GM12874 (cell line): ENCODE results near the gene WDR48.

Experiments
- TF ChIP-seq, protein P1 (sequence below): IDR thresholded peaks from 2 replicates; pipeline ENCODE4 v1.5.1; 2011; ENCODE audit warnings: low read depth, mild to moderate bottlenecking, control low read depth, low read length, moderate library complexity; ENCODE audit not compliant: insufficient read depth

The WDR48 gene

GRCh38 chr3:39133822-39134221, 82.0 kb downstream of the WDR48 start:
- TF ChIP-seq, protein P1, sequence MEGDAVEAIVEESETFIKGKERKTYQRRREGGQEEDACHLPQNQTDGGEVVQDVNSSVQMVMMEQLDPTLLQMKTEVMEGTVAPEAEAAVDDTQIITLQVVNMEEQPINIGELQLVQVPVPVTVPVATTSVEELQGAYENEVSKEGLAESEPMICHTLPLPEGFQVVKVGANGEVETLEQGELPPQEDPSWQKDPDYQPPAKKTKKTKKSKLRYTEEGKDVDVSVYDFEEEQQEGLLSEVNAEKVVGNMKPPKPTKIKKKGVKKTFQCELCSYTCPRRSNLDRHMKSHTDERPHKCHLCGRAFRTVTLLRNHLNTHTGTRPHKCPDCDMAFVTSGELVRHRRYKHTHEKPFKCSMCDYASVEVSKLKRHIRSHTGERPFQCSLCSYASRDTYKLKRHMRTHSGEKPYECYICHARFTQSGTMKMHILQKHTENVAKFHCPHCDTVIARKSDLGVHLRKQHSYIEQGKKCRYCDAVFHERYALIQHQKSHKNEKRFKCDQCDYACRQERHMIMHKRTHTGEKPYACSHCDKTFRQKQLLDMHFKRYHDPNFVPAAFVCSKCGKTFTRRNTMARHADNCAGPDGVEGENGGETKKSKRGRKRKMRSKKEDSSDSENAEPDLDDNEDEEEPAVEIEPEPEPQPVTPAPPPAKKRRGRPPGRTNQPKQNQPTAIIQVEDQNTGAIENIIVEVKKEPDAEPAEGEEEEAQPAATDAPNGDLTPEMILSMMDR: no peak

- TF ChIP-seq, protein P1: no peak
Observed at GRCh38 chr3:39134305-39134704, 82.5 kb downstream of the WDR48 start.

GRCh38 chr3:39135170-39135805, 83.5 kb downstream of the WDR48 start:
- TF ChIP-seq, protein P1: no peak

DNA sequence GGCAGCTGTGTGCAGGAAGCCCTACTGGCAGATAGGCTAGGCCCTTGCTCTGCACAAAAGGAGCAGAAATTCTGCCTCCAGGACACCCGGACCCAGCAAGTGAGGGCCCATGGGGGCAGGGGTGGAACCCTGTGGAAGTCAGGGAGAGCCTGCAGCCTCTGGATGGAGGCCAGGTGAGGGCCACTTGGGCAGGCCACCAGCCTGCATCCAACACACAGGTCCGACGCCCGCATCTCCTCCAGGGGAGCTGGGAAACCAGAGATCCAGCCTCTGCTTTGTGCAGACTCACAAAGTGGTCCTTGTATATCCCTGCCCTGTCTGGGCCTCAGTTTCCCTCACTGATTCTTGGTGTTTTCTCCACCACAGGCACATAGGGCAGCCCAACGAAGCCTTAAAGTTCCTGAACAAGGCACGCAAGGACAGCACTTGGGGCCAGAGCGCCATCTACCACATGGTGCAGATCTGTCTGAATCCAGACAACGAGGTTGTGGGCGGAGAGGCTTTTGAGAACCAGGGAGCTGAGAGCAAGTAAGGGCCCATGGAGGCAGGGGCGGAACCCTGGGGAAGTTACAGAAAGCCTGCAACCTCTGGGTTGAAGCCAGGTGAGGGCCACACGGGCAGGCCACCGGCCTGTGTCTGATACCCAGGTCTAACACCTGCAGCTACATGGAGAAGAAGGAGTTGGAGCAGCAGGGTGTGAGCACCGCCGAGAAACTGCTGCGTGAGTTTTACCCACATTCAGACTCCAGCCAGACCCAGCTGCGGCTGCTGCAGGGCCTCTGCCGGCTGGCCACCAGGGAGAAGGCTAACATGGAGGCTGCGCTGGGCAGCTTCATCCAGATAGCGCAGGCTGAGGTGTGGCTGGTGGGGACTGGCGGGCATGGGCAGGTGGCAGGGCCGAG, 85.0 kb downstream of the WDR48 start:
- TF ChIP-seq, protein P1: no peak

DNA sequence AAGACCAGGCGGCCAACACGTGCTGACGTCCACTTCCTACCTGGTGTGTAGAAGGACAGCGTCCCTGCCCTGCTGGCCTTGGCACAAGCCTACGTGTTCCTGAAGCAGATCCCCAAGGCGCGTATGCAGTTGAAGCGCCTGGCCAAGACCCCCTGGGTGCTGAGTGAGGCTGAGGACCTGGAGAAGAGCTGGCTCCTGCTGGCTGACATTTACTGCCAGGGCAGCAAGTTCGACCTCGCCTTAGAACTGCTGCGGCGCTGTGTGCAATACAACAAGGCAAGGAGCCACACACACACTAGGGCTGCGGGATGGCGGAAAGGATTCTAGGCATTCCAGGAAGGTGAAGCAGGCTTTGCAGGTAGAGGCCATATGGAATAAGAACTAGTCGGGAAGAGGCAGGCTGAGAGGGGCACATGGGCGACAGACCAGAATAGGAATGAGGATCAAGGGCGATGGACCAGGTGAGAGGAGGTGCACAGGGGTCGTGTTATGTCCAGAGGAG, 85.7 kb downstream of the WDR48 start:
- TF ChIP-seq, protein P1: no peak

- TF ChIP-seq, protein P1: no peak
Observed at GRCh38 chr3:39137991-39138803, 86.4 kb downstream of the WDR48 start.
